NOMO-1 treated with DMSO at 0.1 percent for 48 hours (cell line): Measurements from ENCODE around the gene ZMYND8.
"Not testable (repeated sequence)": the region's sequence is repeated elsewhere in the genome, so short reads cannot be mapped to it uniquely, and the experiment has no call there.

ENCODE experiments used
- DNase-seq: peaks from one replicate; lab custom pipeline; 2025; ENCODE audit not compliant: unreplicated experiment; lab: John Stamatoyannopoulos, UW

Gene ZMYND8

DNA sequence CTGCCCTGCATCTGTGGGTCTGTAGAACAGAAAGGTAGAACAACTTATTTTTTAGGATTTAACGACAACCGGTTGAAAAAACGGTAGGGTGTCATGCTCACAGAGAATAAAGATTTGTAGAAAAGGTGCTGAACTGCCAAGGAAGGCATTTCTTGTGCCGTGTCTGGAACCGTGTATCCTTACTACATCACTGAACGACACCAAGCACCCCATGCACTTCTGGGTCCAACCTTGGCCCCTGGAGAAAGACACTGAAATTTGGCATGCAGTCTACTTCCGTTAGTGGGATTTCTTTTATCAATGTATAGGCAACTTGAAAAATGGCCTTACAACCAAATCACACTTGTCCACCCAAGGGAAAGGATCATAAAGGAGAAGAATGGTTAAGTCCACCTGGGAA is 145.5 kb downstream of the ZMYND8 start:
- DNase-seq = no peak

DNA sequence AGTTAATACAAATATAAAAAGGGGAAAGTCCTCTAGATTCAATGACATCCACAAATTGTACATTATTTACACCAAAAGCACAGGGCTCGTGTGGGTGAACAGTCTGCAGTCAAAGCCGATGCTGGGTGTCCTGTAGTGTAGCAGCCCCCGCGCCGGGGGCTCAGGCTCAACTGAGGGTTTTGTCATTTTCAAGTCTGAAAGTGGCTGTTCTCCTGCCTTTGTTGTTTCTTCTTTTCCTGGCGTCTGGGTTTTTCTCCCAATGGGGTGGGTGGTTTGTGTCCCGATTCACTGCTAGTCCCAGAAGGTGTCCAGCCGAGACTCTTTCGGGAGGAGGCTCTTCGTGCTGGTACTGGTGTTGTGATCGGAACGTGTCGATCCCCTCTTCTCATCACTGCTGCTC is 146.0 kb downstream of the ZMYND8 start:
- no peak for DNase-seq

DNA sequence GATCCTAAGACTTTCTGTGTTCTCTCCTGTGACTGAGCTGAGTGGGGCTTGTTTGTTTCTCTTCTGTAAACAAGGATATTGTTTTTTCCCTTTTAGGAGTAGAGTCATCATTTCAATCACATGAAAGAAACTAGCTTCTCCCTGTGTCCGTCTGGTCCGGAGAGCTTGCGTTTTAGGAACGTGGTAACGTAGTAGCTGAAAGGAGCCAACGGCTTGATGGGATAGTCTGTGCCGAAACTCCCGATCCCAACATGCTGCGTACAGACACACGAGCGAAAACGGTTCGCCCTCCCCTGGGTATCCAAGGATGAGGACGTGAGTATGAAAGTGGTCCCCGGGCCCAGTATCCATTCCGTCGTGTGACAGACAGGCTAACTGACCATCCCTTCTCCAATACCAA is 146.5 kb downstream of the ZMYND8 start:
- DNase-seq = no peak

DNA sequence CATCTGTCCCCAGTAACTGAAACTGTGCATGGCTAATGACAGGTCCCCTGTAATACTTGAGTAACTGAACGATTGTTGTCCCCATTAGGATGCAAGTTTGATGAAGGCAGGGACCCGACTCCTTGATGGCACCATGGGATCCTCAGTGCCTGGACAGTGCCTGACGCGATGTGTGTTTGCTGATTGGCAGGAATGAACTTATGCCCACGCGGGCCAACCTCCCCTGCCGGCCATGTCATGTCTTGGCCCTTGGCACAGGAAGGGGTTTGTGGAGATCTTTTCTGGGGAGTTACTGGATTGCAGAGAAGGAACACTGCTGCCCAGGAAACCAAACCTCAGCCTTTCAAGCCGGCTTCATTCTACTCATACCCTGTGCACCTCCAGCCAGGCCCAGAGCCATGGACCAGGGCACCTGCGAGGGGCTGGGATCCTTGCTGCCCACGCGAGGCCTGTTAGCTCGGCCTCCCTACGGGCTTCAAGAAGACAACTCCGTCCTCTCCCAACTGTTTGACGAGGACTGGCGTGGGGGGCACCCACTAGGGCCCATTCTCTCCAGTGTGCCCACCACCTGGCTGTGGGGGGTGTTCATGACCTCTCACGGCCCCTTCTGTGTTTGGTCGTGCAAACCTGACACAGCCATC is 147.8 kb downstream of the ZMYND8 start:
- no peak for DNase-seq

DNA sequence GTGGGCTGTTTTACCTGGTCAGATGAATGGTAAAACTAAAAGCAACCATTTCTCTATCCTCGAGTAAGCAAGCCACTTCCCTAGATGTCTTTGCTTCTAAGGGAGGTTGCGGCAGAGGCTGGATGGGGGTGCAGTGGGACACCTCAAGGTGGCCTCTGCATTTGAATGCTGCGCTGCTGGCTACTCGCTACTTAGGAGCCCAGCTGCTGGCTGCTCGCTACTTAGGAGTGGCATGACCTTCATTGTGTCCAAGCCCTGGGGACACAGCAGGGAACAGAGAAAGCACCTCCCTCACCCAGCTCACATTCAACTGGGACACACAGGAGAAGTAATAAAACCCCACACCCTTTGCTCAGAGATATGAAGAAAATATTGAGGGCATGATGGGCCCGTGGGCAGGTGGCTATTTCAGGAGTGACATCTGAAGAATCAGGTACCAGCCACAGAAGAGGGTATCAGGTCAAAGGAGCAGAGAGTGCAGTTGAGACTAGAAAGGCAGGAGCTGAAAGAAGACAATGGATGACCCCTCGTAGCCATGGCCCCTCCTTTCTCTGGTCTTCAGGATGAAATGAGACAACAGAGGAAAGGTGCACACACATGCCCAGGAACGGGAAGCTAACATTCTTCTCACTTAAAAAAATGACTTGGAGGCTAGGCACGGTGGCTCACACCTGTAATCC is 149.4 kb downstream of the ZMYND8 start:
- DNase-seq = no peak

DNA sequence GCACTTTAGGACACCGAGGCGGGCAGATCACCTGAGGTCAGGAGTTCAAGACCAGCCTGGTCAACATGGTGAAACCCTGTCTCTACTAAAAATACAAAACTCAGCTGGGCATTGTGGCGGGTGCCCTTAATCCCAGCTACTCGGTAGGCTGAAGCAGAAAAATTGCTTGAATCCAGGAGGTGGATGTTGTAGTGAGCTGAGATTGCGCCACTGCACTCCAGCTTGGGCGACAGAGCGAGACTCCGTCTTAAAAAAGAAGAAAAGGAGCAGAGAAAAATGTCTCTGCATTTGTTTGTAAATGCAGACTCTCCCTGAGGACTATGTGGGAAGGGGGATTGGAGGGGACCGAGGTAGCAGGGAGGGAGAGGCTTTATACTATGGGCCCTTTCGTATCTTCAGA is 149.9 kb downstream of the ZMYND8 start:
- not testable (repeated sequence) for DNase-seq

DNA sequence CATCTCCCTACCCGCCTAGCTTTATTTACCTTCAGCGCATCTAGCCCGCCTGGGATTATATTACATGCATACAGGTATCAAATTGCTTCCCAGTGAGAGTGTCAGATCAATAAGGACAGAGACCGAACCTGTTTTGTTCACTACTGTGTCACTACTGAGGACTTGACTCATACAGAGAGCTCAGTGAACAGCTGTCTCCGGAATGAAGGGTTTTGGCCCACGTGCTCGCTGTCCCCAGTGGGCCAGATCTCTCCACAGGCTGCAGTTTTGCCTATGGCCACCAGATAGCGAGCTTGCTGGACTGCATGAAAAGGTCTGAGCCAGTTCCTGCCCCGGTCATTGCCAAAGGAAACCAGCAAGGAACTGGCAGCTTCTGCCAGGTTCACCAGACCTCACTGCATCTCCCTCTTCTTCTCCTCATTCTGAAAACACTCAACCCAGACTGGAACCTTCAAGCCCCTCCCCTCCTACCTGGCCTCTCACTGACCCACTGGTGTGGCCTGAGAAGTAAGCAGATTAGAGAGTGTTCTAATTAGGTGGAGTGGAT is 150.8 kb downstream of the ZMYND8 start:
- DNase-seq = peak; percentile 8

DNA sequence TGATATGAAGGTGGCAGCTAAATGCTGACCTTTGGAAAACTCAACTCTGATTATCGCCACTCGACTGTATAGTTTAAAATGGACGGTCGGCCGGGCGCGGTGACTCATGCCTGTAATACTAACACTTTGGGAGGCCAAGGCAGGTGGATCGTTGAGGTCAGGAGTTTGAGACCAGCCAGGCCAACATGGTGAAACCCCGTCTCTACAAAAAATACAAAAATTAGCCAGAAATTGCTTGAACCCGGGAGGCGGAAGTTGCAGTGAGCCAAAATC is 151.7 kb downstream of the ZMYND8 start:
- not testable (repeated sequence) for DNase-seq

DNA sequence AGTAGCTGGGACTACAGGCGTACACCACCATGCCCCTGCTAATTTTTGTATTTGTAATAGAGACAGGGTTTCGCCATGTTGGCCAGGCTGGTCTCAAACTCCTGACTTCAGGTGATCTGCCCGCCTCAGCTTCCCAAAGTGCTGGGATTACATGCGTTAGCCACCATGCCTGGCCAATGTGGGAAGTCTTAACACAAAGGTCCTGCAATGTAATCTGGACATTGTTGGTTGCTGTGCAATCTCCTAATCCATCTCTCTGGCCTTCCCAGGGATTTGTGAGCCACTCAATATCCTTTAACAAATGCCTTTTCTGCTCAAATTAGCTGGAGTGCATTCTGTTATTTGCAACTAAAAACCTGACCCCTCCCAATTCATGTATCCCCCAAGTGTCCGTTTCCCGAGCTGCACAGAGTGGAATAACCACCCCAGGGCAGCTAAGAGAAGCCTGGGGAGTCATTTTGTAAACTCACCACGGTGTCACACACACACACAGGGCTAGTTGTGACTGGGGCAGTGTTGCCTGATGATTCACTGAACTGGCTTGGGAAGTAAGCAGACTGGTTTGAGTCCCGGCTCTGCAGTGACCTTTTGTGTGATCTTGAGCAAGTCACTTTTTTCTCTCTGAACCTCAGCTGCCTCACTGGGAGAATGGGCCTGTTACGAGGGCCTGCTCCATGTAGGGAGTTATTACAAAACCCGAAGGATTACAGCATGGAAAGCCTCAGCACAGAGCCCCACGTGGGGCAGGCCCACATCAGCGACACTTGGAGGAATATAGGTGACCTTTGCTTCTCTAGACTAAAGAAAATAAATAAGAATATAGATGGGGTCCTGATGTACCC is 152.3 kb downstream of the ZMYND8 start:
- DNase-seq = no peak

DNA sequence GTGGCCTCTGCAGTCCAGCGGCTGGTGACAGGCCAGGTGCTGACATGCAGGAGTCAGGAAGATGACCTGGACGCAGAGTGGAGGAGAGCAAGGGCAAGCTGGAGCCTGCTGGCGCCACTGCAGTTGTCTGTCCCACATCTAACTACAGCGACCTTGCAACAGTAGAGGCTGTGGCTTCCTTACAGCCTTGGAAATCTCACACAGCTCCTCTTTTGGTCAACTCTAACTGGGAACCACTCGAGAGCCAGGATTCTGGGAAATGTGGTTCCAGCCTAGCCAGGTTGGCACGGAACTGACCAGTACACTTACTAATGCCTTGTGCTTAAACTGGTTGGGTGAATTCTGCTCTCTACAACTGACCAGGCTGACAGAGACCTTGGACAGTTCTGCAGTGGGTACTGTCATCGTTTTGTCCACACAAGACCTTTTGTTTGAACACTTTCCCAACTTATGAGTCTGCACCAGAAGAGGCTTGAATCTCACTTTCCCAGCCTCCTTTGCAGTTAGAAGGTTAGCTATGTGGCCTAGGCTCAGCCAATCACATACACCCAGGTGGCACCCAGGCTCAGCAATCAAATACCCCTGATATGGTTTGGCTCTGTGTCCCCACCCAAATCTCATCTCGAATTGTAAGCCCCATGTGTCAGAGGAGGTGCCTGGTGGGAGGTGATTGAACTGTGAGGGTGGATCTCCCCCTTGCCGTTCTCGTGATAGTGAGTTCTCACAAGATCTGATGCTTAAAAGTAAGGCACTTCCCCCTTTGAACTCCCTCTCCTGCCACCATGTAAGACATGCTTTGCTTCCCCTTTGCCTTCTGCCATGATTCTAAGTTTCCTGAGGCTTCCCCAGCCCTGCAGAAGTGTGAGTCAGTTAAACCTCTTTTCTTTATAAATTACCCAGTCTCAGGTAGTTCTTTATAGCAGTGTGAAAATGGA is 153.5 kb downstream of the ZMYND8 start:
- no peak for DNase-seq

DNA sequence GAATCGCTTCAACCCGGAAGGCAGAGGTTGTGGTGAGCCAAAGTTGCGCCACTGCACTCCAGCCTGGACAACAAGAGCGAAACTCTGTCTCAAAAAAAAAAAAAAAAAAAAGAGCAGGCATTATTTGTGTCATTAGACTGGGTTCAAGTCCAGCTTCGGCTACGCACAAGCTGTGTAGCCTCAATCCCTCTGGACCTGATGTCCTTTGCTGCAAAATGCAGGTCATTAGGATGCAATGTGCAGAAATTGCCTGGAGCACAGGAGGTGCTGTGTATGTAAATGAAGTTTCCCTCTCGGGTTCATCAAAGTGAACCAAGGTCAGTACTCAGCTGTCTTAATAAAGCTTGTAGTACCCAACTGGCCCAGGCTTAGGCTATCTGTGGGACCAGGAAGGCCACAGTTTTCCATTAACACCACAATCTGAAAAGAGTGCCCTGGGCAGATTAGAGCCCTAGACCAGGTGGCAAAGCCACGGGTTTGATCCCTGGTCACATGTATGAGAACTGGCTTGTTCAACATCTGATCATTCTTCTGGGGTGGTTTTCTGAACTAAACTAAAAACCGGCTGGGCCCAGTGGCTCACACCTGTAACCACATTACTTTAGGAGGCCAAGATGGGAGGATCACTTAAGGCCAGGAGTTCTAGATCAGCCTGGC is 155.3 kb downstream of the ZMYND8 start:
- DNase-seq = no peak

DNA sequence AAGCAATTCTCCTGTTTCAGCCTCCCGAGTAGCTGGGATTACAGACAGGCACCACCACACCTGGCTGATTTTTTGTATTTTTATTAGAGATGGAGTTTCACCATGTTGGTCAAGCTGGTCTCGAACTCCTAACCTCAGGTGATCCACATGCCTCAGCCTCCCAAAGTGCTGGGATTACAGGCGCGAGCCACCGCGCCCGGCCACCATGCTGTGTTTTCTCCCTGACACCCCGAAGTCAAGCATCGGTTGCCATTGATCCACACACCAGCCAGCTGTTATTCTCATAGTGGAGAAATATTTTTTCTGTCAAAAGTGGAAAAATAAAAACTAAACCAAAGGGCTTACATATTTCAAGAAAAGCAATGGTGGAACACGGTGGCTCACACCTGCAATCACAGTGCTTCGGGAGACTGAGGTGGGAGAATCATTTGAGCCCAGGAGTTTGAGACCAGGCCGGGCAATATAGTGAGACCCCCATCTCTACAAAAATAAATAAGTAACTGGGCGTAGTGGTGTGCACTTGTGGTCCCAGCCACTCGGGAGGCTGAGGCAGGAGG is 157.4 kb downstream of the ZMYND8 start:
- no peak for DNase-seq

DNA sequence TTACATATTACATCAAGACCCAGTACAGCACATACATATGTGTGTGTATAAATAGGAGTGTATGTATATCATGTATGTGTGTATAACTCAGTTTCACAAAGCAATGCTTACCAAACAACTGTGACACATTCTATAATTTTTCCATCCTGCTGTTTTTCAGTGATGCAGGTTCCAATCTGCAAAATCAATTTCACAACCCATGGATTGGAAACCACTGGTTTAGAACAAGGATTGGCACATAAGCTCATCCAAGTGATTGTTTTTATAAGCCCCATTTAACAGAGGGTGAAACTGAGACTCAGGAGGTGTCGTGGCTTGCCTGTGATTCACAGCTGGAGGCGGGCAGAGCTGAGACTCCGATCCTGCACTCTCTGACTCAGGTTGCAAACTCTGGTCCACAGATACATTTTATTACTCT is 158.2 kb downstream of the ZMYND8 start:
- DNase-seq = no peak

DNA sequence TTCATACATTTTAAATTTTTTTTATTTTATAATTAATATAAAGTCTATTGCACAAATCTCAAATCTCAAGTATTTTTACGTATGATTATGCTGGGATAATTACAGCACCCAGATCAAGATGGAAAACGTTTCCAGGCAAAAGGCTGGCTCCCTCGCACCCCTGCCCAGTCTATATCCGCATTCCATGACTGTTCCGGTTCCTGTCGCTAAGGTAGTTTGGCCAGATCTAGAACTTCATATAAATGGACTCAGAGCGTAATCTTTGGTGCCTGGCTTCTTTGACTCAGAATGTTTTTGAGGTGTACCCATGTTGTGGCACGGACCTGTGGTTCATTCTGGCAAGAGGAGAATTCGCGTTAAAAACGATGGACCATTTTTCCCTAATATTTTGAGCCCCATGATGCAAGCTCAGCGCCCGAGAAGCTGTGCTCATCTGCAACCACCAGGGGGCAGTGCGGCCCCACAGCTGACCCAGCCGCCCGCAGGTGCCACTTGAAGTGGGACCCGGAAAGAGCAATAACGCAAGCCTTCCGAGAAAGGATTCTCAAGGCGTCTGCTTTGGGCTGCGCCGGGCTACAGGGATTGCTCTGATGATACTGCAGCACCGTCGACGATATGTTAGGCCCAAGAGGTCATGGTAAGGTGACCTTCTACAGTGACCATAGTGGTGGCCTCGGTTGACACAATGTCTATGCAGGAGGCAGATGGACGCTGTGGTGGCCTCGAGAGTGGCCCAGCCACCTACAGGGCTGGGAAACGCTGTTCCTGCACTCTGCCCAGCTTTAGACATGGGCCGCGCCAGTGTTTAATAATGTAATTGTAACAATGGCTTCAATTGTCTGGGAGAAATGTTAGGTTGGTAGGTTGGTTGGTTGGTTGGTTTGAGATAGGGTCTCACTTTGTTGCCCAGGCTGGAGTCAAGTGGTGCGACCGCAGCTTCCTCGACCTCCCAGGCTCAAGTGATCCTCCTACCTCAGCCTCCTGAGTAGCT is 160.1 kb downstream of the ZMYND8 start:
- peak; percentile 61 for DNase-seq

DNA sequence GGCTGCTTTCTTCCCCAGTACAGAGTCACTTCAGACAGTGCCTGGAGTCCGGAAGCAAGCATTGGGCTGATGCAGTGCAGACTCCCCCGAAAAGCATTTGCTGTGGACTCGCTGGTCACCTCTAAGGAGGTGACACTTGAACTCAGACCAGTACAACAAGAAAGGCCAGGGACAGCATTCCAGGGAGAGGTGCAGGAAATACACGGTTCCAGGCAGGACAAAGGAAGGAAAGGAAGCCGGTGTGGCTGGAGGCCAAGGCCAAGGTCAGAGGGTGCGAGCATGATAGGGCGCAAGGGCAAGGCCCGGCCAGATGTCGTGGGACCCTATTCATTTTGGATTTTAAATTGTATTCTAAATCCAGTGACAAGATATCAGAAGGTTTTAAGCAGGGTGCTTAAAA is 160.9 kb downstream of the ZMYND8 start:
- no peak for DNase-seq

DNA sequence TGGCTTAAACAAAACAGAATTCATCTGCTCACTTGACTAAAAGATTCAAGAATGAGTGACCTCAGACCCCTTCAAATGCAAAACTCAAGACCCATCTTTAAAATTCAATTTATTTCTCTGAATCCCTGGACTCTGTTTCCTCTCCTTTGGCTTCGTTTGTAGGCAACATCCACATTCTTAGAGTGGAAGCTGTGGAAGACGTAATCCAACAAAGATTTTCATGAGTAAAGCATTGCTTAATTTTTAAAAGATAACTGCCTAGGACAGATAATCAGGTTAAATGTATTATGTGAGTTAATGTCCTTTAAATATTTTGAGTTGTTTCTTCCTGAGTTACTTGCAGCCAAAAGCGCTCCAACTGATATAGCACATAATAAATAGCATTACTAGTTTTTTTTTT is 164.5 kb downstream of the ZMYND8 start:
- DNase-seq = no peak

DNA sequence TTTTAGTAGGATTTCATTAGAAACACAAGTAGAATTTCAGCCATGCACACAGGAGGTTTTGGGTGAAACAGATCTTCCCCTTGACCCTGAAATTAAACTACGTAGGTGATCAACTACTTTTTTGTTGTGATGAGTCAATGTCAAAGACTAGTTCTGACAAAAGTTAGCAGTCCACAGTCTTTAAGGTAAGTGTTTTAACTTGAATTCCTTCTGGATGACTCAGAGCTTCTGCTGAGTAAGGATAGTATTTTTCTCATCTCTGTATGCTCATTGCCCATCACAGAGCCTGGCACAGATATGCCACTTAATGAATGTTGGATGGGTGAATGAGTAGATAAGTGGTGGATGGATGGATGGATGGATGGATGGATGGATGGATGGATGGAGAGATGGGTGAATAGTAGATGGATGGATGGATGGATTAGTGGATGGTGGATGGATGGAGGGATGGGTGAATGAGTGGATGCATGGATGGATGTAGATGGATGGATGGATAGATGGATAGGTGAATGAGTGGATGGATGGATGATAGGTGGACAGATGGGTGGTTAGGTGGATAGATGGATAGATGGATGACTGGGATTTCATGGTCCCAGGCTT is 165.3 kb downstream of the ZMYND8 start:
- no peak for DNase-seq

DNA sequence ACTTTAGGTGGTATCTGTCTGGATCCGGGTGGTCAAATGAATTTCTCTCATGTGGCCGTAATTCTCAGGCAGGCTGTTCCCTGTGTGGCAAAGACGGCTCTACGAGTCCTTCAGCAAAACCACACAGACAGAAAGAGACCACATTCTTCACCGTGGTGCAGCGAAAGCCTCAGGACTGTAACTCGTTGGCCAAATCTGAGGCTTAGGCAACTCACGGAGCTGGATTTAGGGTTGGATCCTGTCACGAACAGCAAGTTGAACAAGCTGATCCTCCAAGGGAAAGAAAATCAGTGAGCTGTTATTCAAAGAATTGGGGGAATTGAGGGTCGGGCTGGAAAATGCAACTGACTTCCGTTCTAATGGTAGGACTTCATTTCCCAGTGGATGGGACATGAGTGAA is 167.4 kb downstream of the ZMYND8 start:
- no peak for DNase-seq

DNA sequence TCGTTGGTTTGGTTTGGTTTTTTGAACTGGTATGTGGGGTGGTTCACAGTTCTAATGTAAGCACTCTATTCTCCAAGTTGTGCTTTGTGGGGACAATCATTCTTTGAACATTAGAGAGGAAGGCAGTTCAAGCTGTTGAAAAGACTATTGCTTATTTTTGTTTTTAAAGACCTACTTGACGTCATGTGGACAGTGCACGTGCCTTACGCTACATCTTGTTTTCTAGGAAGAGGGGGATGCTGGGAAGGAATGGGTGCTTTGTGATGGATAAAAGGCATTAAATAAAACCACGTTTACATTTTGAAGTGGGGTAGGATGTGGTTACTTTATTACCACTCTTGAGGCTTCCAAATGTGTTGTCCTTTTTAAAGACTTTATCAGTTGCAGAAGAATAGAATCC is 168.0 kb downstream of the ZMYND8 start:
- no peak for DNase-seq
